ES-I3 (cell line): Measurements from ENCODE around the gene SHFL.

Experiments used
- H3K36me3 ChIP-seq: 2 replicates; pipeline ENCODE4 v1.6.1; 2013; ENCODE audit warnings: mild to moderate bottlenecking, low read length, control low read depth, moderate library complexity; ENCODE audit not compliant: insufficient read depth
- H3K4me1 ChIP-seq: 2 replicates; pipeline ENCODE4 v1.6.1; 2013; ENCODE audit warnings: mild to moderate bottlenecking, control low read depth, low read length; ENCODE audit not compliant: insufficient read depth
- H3K9ac ChIP-seq: 2 replicates; pipeline ENCODE4 v1.6.1; 2013; ENCODE audit warnings: low read depth, mild to moderate bottlenecking, low read length, moderate library complexity
- H3K9me3 ChIP-seq: 2 replicates; pipeline ENCODE4 v1.6.1; 2013; ENCODE audit warnings: mild to moderate bottlenecking, low read length, moderate library complexity; ENCODE audit not compliant: control insufficient read depth, insufficient read depth

Gene SHFL

GRCh38 chr19:10093295-10094186 is 7.4 kb downstream of the SHFL start:
- Histone ChIP-seq H3K9ac (no peak overlapping the region), H3K9me3 (no peaks in the 10 kb centered on the region), H3K4me1 (no peaks in the 10 kb centered on the region), H3K36me3 (no peaks in the 10 kb centered on the region)

- H3K36me3 ChIP-seq = no peaks in the 10 kb centered on the region
- no peaks in the 10 kb centered on the region for H3K9me3 ChIP-seq
- H3K9ac ChIP-seq = peak overlapping the region; percentile 17; the same call in 1 of the 2 replicates
- no peaks in the 10 kb centered on the region; the same call in 1 of the 2 replicates for H3K4me1 ChIP-seq
Measured at GRCh38 chr19:10095622-10095947, 9.5 kb downstream of the SHFL start.

- peak overlapping the region; percentile 72 for H3K9ac ChIP-seq
Measured at GRCh38 chr19:10095948-10096614, 10.0 kb downstream of the SHFL start.

GRCh38 chr19:10096615-10096963 is 10.5 kb downstream of the SHFL start:
- H3K9me3 ChIP-seq = no peaks in the 10 kb centered on the region
- H3K4me1 ChIP-seq = no peaks in the 10 kb centered on the region; the same call in 1 of the 2 replicates
- peak overlapping the region; percentile 72 for H3K9ac ChIP-seq
- H3K36me3 ChIP-seq = no peaks in the 10 kb centered on the region

More at GRCh38 chr19:10095948-10096614, 10.0 kb downstream of the SHFL start:
- Histone ChIP-seq H3K9me3 (no peaks in the 10 kb centered on the region), H3K36me3 (no peaks in the 10 kb centered on the region), H3K4me1 (no peaks in the 10 kb centered on the region; the same call in 1 of the 2 replicates)

- Histone ChIP-seq H3K4me1 (no peaks in the 10 kb centered on the region; the same call in 1 of the 2 replicates), H3K9ac (no peak overlapping the region), H3K9me3 (no peaks in the 10 kb centered on the region), H3K36me3 (no peaks in the 10 kb centered on the region)
Measured at GRCh38 chr19:10100163-10100785, 14.2 kb downstream of the SHFL start.

GRCh38 chr19:10102787-10103236 is 16.7 kb downstream of the SHFL start:
- Histone ChIP-seq H3K36me3 (peaks cover 4% of the 10 kb centered on the region; the same call in 1 of the 2 replicates), H3K9me3 (no peaks in the 10 kb centered on the region), H3K4me1 (peaks cover 4% of the 10 kb centered on the region; the same call in 1 of the 2 replicates), H3K9ac (no peak overlapping the region)

- Histone ChIP-seq H3K4me1 (peaks cover 4% of the 10 kb centered on the region; the same call in 1 of the 2 replicates), H3K9me3 (no peaks in the 10 kb centered on the region), H3K9ac (no peak overlapping the region)
Measured at GRCh38 chr19:10104130-10104513, 18.0 kb downstream of the SHFL start.

GRCh38 chr19:10104665-10105508 is 18.8 kb downstream of the SHFL start:
- Histone ChIP-seq H3K9ac (no peak overlapping the region), H3K36me3 (peaks cover 22% of the 10 kb centered on the region), H3K4me1 (peaks cover 4% of the 10 kb centered on the region; the same call in 1 of the 2 replicates), H3K9me3 (no peaks in the 10 kb centered on the region)

More at GRCh38 chr19:10104130-10104513, 18.0 kb downstream of the SHFL start:
- peaks cover 14% of the 10 kb centered on the region for H3K36me3 ChIP-seq

- peaks cover 4% of the 10 kb centered on the region; the same call in 1 of the 2 replicates for H3K4me1 ChIP-seq
Measured at GRCh38 chr19:10105509-10106099, 19.5 kb downstream of the SHFL start.

GRCh38 chr19:10106100-10106936 is 20.2 kb downstream of the SHFL start, which contains the start of gene PPAN:
Gene PPAN (plus strand): TSS chr19:10106362. CDS start chr19:10106395, 33 bp downstream.
- peaks cover 4% of the 10 kb centered on the region; the same call in 1 of the 2 replicates for H3K4me1 ChIP-seq
- H3K36me3 ChIP-seq = peaks cover 23% of the 10 kb centered on the region
- H3K9ac ChIP-seq = peak within 1 kb of the TSS; percentile 81
- H3K9me3 ChIP-seq = no peaks in the 10 kb centered on the region

More at GRCh38 chr19:10105509-10106099, 19.5 kb downstream of the SHFL start:
- Histone ChIP-seq H3K9me3 (no peaks in the 10 kb centered on the region), H3K36me3 (peaks cover 23% of the 10 kb centered on the region), H3K9ac (peak overlapping the region; percentile 81)

GRCh38 chr19:10107254-10107653 is 21.1 kb downstream of the SHFL start:
- Histone ChIP-seq H3K9me3 (no peaks in the 10 kb centered on the region), H3K4me1 (peaks cover 4% of the 10 kb centered on the region; the same call in 1 of the 2 replicates), H3K36me3 (peaks cover 23% of the 10 kb centered on the region), H3K9ac (peak overlapping the region; percentile 81)

- Histone ChIP-seq H3K9me3 (no peaks in the 10 kb centered on the region), H3K36me3 (peaks cover 23% of the 10 kb centered on the region), H3K9ac (no peak overlapping the region), H3K4me1 (peaks cover 4% of the 10 kb centered on the region; the same call in 1 of the 2 replicates)
Measured at GRCh38 chr19:10107817-10108367, 21.8 kb downstream of the SHFL start.
